Astrocyte of the cerebellum (primary cell): ENCODE results near the gene ATG12.
"Not testable (repeated sequence)": the region's sequence is repeated elsewhere in the genome, so short reads cannot be mapped to it uniquely, and the experiment has no call there.

Experiments used
- DNase-seq: peaks from one replicate; pipeline ENCODE4 v3.0.0-alpha.2; 2011; ENCODE audit warnings: low read depth
- H3K4me3 ChIP-seq: 2 replicates; pipeline ENCODE4 v1.5.1; 2011; ENCODE audit warnings: mild to moderate bottlenecking, low read depth, low read length, moderate library complexity
- in situ Hi-C: cut with HindIII; loops from 2 replicates; pipeline ENCODE4 v1.10.0; 2017; ENCODE audit warnings: low sequenced_read_pairs
- TF ChIP-seq, protein P1 (sequence below): IDR thresholded peaks from 2 replicates; pipeline ENCODE4 v1.5.1; 2012; ENCODE audit warnings: low read length, low read depth, moderate library complexity, mild to moderate bottlenecking; ENCODE audit errors: missing control alignments

Gene ATG12

DNA sequence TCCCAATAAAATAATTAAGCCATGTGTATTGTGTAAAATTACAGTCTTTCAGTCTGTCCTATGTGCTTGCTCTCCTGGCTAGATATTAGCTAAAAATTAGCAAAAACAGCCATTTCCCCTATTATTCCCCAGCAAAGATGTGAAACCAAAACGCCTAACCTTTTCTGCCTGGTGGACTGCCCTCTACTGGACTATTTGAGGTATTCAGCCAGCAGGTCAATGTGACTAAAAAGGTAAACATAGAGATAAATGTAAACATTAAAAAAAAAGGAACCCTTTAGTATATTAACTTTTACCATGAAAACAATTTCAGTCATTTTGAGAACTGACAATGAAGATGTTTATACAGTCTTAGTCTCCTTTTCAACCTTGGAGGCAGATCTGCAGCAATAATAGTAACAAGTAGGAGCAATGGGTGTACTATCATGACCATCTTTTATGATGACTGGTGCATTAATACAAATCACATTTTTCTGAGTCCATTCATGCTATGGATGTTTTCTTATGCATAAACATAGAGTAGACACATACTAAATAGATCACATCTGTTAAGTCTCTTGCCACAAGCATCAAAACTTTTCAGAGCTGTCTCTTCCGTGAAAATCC lies 10.1 kb downstream of the ATG12 start:
- DNase-seq = no peak
- TF ChIP-seq, protein P1, sequence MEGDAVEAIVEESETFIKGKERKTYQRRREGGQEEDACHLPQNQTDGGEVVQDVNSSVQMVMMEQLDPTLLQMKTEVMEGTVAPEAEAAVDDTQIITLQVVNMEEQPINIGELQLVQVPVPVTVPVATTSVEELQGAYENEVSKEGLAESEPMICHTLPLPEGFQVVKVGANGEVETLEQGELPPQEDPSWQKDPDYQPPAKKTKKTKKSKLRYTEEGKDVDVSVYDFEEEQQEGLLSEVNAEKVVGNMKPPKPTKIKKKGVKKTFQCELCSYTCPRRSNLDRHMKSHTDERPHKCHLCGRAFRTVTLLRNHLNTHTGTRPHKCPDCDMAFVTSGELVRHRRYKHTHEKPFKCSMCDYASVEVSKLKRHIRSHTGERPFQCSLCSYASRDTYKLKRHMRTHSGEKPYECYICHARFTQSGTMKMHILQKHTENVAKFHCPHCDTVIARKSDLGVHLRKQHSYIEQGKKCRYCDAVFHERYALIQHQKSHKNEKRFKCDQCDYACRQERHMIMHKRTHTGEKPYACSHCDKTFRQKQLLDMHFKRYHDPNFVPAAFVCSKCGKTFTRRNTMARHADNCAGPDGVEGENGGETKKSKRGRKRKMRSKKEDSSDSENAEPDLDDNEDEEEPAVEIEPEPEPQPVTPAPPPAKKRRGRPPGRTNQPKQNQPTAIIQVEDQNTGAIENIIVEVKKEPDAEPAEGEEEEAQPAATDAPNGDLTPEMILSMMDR = peak; percentile 89
- in situ Hi-C loops = no loop called here

DNA sequence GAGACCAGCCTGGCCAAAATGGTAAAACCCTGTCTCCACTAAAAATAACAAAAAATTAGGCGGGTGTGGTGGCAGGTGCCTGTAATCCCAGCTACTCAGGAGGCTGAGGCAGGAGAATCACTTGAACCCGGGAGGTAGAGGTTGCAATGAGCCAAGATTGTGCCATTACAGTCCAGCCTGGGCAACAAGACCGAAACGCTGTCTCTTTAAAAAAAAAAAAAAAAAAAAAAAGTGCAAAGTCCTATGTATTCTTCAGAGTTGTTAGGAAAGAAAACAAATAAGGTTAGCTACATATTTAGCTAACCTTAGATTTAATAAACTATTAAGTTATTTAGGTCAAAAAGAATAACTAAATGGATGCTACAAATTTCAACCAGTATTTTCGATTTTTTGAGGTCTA lies 11.5 kb downstream of the ATG12 start:
- DNase-seq = no peak
- in situ Hi-C loops = no loop called here
- TF ChIP-seq, protein P1 = no peak

More for the DNA sequence above, 10.1 kb downstream of the ATG12 start:
- H3K4me3 ChIP-seq = no peak overlapping the region

DNA sequence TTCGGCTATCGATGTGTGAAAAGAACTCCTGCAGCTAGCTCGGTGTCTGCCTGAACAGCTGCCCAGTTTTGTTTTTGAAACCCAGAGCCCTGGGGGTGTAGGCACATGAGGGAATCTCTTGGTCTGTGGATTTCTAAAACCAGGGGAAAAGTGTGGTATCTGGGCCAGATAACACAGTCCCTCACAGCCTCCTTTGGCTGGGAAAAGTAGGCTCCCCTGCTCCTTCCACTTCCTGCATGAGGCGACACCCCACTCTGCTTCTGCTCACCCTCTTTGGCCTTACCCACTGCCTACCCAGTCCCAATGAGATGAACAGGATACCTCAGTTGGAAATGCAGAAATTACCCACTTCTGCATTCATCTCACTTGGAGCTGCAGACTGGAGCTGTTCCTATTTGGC lies 15.4 kb downstream of the ATG12 start:
- TF ChIP-seq, protein P1 = no peak
- no peak overlapping the region for H3K4me3 ChIP-seq
- in situ Hi-C loops = no loop called here
- DNase-seq = no peak

More for the DNA sequence above, 11.5 kb downstream of the ATG12 start:
- H3K4me3 ChIP-seq = no peak overlapping the region

- in situ Hi-C loops, H3K4me3 ChIP-seq, DNase-seq: not testable (repeated sequence)
Measured at GRCh38 chr5:115824983-115825382, 16.4 kb downstream of the ATG12 start.

DNA sequence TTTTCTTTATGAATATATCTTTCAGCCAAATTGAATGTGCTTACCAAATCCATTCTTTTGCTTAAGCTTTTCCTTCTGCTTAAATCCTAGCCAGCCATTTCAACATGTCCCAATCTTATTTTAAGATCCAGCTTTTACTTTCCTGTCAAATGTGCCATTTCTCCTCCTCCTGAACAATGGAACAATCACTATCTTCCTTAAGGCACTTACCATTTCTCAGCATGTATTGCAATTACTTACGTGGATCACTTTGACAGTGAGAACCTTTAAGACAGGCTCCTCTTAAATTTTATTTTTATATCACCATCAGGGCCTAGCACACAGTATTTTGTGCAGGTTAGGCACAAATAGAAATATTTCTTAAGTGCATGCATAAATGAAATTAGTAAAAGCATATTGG lies 20.5 kb downstream of the ATG12 start:
- TF ChIP-seq, protein P1 = no peak
- no peak for DNase-seq
- in situ Hi-C loops = no loop called here
- H3K4me3 ChIP-seq = no peak overlapping the region

- no peak overlapping the region for H3K4me3 ChIP-seq
- in situ Hi-C loops = no loop called here
- TF ChIP-seq, protein P1 = no peak
- DNase-seq = no peak
Measured at GRCh38 chr5:115818821-115819220, 22.5 kb downstream of the ATG12 start.

GRCh38 chr5:115817386-115817785 lies 24.0 kb downstream of the ATG12 start:
- TF ChIP-seq, protein P1 = no peak
- no peak for DNase-seq
- in situ Hi-C loops = no loop called here
- H3K4me3 ChIP-seq = no peak overlapping the region
